NK-92 (cell line): Measurements from ENCODE around the gene SLC1A3.

ENCODE experiments used
- DNase-seq: peaks from one replicate; lab custom pipeline; 2025; ENCODE audit not compliant: unreplicated experiment; lab: John Stamatoyannopoulos, UW

SLC1A3 gene

GRCh38 chr5:36712706-36713105, 106.3 kb downstream of the SLC1A3 start:
- no peak for DNase-seq

GRCh38 chr5:36713541-36713940, 107.1 kb downstream of the SLC1A3 start:
- no peak for DNase-seq

GRCh38 chr5:36717131-36717695, 110.8 kb downstream of the SLC1A3 start:
- no peak for DNase-seq

GRCh38 chr5:36719282-36719681, 112.9 kb downstream of the SLC1A3 start:
- DNase-seq: no peak

GRCh38 chr5:36720688-36721087, 114.3 kb downstream of the SLC1A3 start:
- no peak for DNase-seq

- DNase-seq: no peak
Measured at GRCh38 chr5:36721664-36722235, 115.3 kb downstream of the SLC1A3 start.

- no peak for DNase-seq
Measured at GRCh38 chr5:36722900-36723299, 116.5 kb downstream of the SLC1A3 start.

GRCh38 chr5:36723912-36724311, 117.5 kb downstream of the SLC1A3 start:
- no peak for DNase-seq

- no peak for DNase-seq
Measured at GRCh38 chr5:36724467-36725332, 118.3 kb downstream of the SLC1A3 start.

GRCh38 chr5:36726317-36726716, 119.9 kb downstream of the SLC1A3 start:
- DNase-seq: no peak

GRCh38 chr5:36726767-36727166, 120.4 kb downstream of the SLC1A3 start:
- no peak for DNase-seq

- no peak for DNase-seq
Measured at GRCh38 chr5:36728697-36729543, 122.5 kb downstream of the SLC1A3 start.

GRCh38 chr5:36730537-36731216, 124.3 kb downstream of the SLC1A3 start:
- no peak for DNase-seq

- no peak for DNase-seq
Measured at GRCh38 chr5:36733183-36733582, 126.8 kb downstream of the SLC1A3 start.

GRCh38 chr5:36734422-36734821, 128.0 kb downstream of the SLC1A3 start:
- DNase-seq: no peak

GRCh38 chr5:36735891-36736290, 129.5 kb downstream of the SLC1A3 start:
- DNase-seq: no peak
